ENCODE results near the gene ASPN.

Gene ASPN

GRCh38 chr9:92501671-92502393 lies 19.5 kb upstream of the ASPN start:
- 95% methylated on average over 5 of the region's 5 CpGs for WGBS

GRCh38 chr9:92500725-92501124 lies 18.4 kb upstream of the ASPN start:
- Histone ChIP-seq H2AFZ (ENCODE audit: low read depth, low read length) (no peak overlapping the region), H2BK15ac (ENCODE audit: low read depth, poor library complexity, severe bottlenecking) (no peak overlapping the region), H3K79me1 (replicated peaks; ENCODE audit: low read length, poor library complexity, severe bottlenecking) (no peaks in the 10 kb centered on the region), H4K8ac (ENCODE audit: low read length) (no peak overlapping the region), H2BK5ac (ENCODE audit: low read depth, low read length, poor library complexity, severe bottlenecking) (no peak overlapping the region), H3K4me2 (ENCODE audit: low read length, poor library complexity, severe bottlenecking) (no peak overlapping the region), H3K4me1 (ENCODE audit: control insufficient read depth, insufficient read depth, low read depth, low read length) (no peaks in the 10 kb centered on the region), H3K27ac (ENCODE audit: low read length, poor library complexity, severe bottlenecking) (no peak overlapping the region), H2BK12ac (ENCODE audit: low read length in 2 of 2) (no peak overlapping the region), H3K4me3 (ENCODE audit: insufficient read depth in 1 of 2, low read depth in 1 of 2, low read length in 2 of 2) (no peak overlapping the region), H3K9ac (ENCODE audit: low read length) (no peak overlapping the region), H3K36me3 (ENCODE audit: control insufficient read depth in 1 of 2, insufficient read depth in 2 of 2, low read depth in 1 of 2, low read length in 2 of 2) (no peaks in the 10 kb centered on the region), H2AK5ac (ENCODE audit: low read length, severe bottlenecking) (no peak overlapping the region), H2BK120ac (ENCODE audit: low read depth, low read length) (no peak overlapping the region), H4K91ac (ENCODE audit: low read length) (no peak overlapping the region), H3K23ac (ENCODE audit: low read length in 2 of 2) (no peak overlapping the region), H3K9me3 (ENCODE audit: control insufficient read depth, low read length) (no peaks in the 10 kb centered on the region), H3K27me3 (ENCODE audit: control insufficient read depth in 1 of 2, insufficient read depth in 1 of 2, low read length in 2 of 2) (no peaks in the 10 kb centered on the region), H3K4ac (ENCODE audit: low read depth in 1 of 2, low read length in 2 of 2) (no peak overlapping the region), H3K18ac (ENCODE audit: low read depth in 1 of 2, low read length in 2 of 2) (no peak overlapping the region), H3K14ac (ENCODE audit: low read length in 2 of 2) (no peak overlapping the region)
- no peak for DNase-seq
- WGBS: 94% methylated on average over 4 of the region's 5 CpGs

More at GRCh38 chr9:92501671-92502393, 19.5 kb upstream of the ASPN start:
- Histone ChIP-seq H2AK5ac (ENCODE audit: low read length, severe bottlenecking) (no peak overlapping the region), H3K14ac (ENCODE audit: low read length in 2 of 2) (no peak overlapping the region), H3K79me1 (replicated peaks; ENCODE audit: low read length, poor library complexity, severe bottlenecking) (no peaks in the 10 kb centered on the region), H4K91ac (ENCODE audit: low read length) (no peak overlapping the region), H3K27me3 (ENCODE audit: control insufficient read depth in 1 of 2, insufficient read depth in 1 of 2, low read length in 2 of 2) (no peaks in the 10 kb centered on the region), H3K9me3 (ENCODE audit: control insufficient read depth, low read length) (no peaks in the 10 kb centered on the region), H3K27ac (ENCODE audit: low read length, poor library complexity, severe bottlenecking) (no peak overlapping the region), H2BK15ac (ENCODE audit: low read depth, poor library complexity, severe bottlenecking) (no peak overlapping the region), H2AFZ (ENCODE audit: low read depth, low read length) (no peak overlapping the region), H3K4me1 (ENCODE audit: control insufficient read depth, insufficient read depth, low read depth, low read length) (peaks cover 1% of the 10 kb centered on the region), H4K8ac (ENCODE audit: low read length) (no peak overlapping the region), H3K23ac (ENCODE audit: low read length in 2 of 2) (no peak overlapping the region), H3K4ac (ENCODE audit: low read depth in 1 of 2, low read length in 2 of 2) (no peak overlapping the region), H2BK5ac (ENCODE audit: low read depth, low read length, poor library complexity, severe bottlenecking) (no peak overlapping the region), H2BK12ac (ENCODE audit: low read length in 2 of 2) (no peak overlapping the region), H2BK120ac (ENCODE audit: low read depth, low read length) (no peak overlapping the region), H3K9ac (ENCODE audit: low read length) (peak overlapping the region; percentile 28), H3K18ac (ENCODE audit: low read depth in 1 of 2, low read length in 2 of 2) (no peak overlapping the region), H3K36me3 (ENCODE audit: control insufficient read depth in 1 of 2, insufficient read depth in 2 of 2, low read depth in 1 of 2, low read length in 2 of 2) (no peaks in the 10 kb centered on the region), H3K4me2 (ENCODE audit: low read length, poor library complexity, severe bottlenecking) (no peak overlapping the region), H3K4me3 (ENCODE audit: insufficient read depth in 1 of 2, low read depth in 1 of 2, low read length in 2 of 2) (no peak overlapping the region)
- peak; percentile 27 for DNase-seq

- Histone ChIP-seq H3K4ac (ENCODE audit: low read depth in 1 of 2, low read length in 2 of 2) (no peak overlapping the region), H3K23ac (ENCODE audit: low read length in 2 of 2) (no peak overlapping the region), H3K4me1 (ENCODE audit: control insufficient read depth, insufficient read depth, low read depth, low read length) (no peaks in the 10 kb centered on the region), H2AK5ac (ENCODE audit: low read length, severe bottlenecking) (no peak overlapping the region), H3K9ac (ENCODE audit: low read length) (peak overlapping the region; percentile 33), H4K8ac (ENCODE audit: low read length) (no peak overlapping the region), H2BK120ac (ENCODE audit: low read depth, low read length) (no peak overlapping the region), H3K9me3 (ENCODE audit: control insufficient read depth, low read length) (no peaks in the 10 kb centered on the region), H2BK15ac (ENCODE audit: low read depth, poor library complexity, severe bottlenecking) (no peak overlapping the region), H4K91ac (ENCODE audit: low read length) (no peak overlapping the region), H3K79me1 (replicated peaks; ENCODE audit: low read length, poor library complexity, severe bottlenecking) (no peaks in the 10 kb centered on the region), H3K27me3 (ENCODE audit: control insufficient read depth in 1 of 2, insufficient read depth in 1 of 2, low read length in 2 of 2) (no peaks in the 10 kb centered on the region), H3K4me3 (ENCODE audit: insufficient read depth in 1 of 2, low read depth in 1 of 2, low read length in 2 of 2) (no peak overlapping the region), H3K4me2 (ENCODE audit: low read length, poor library complexity, severe bottlenecking) (no peak overlapping the region), H2AFZ (ENCODE audit: low read depth, low read length) (no peak overlapping the region), H3K18ac (ENCODE audit: low read depth in 1 of 2, low read length in 2 of 2) (no peak overlapping the region), H2BK5ac (ENCODE audit: low read depth, low read length, poor library complexity, severe bottlenecking) (no peak overlapping the region), H3K14ac (ENCODE audit: low read length in 2 of 2) (no peak overlapping the region), H3K36me3 (ENCODE audit: control insufficient read depth in 1 of 2, insufficient read depth in 2 of 2, low read depth in 1 of 2, low read length in 2 of 2) (no peaks in the 10 kb centered on the region), H2BK12ac (ENCODE audit: low read length in 2 of 2) (no peak overlapping the region), H3K27ac (ENCODE audit: low read length, poor library complexity, severe bottlenecking) (no peak overlapping the region)
- no CpG with 5 or more reads among the region's 2 CpGs for WGBS
- no peak for DNase-seq
Observed at GRCh38 chr9:92499701-92500100, 17.4 kb upstream of the ASPN start.

- Histone ChIP-seq H2BK120ac (ENCODE audit: low read depth, low read length) (no peak overlapping the region), H3K9me3 (ENCODE audit: control insufficient read depth, low read length) (no peaks in the 10 kb centered on the region), H3K79me1 (replicated peaks; ENCODE audit: low read length, poor library complexity, severe bottlenecking) (no peaks in the 10 kb centered on the region), H2BK12ac (ENCODE audit: low read length in 2 of 2) (no peak overlapping the region), H3K14ac (ENCODE audit: low read length in 2 of 2) (no peak overlapping the region), H2AK5ac (ENCODE audit: low read length, severe bottlenecking) (no peak overlapping the region), H3K27ac (ENCODE audit: low read length, poor library complexity, severe bottlenecking) (no peak overlapping the region), H3K18ac (ENCODE audit: low read depth in 1 of 2, low read length in 2 of 2) (no peak overlapping the region), H3K36me3 (ENCODE audit: control insufficient read depth in 1 of 2, insufficient read depth in 2 of 2, low read depth in 1 of 2, low read length in 2 of 2) (no peaks in the 10 kb centered on the region), H3K9ac (ENCODE audit: low read length) (peak overlapping the region; percentile 65), H3K4ac (ENCODE audit: low read depth in 1 of 2, low read length in 2 of 2) (no peak overlapping the region), H2AFZ (ENCODE audit: low read depth, low read length) (no peak overlapping the region), H2BK5ac (ENCODE audit: low read depth, low read length, poor library complexity, severe bottlenecking) (no peak overlapping the region), H3K4me1 (ENCODE audit: control insufficient read depth, insufficient read depth, low read depth, low read length) (no peaks in the 10 kb centered on the region), H3K4me2 (ENCODE audit: low read length, poor library complexity, severe bottlenecking) (no peak overlapping the region), H3K27me3 (ENCODE audit: control insufficient read depth in 1 of 2, insufficient read depth in 1 of 2, low read length in 2 of 2) (no peaks in the 10 kb centered on the region), H3K4me3 (ENCODE audit: insufficient read depth in 1 of 2, low read depth in 1 of 2, low read length in 2 of 2) (no peak overlapping the region), H3K23ac (ENCODE audit: low read length in 2 of 2) (no peak overlapping the region), H2BK15ac (ENCODE audit: low read depth, poor library complexity, severe bottlenecking) (no peak overlapping the region), H4K91ac (ENCODE audit: low read length) (no peak overlapping the region), H4K8ac (ENCODE audit: low read length) (no peak overlapping the region)
- peak; percentile 17 for DNase-seq
- 91% methylated on average over 4 of the region's 5 CpGs for WGBS
Observed at GRCh38 chr9:92496396-92497176, 14.3 kb upstream of the ASPN start.

All from mesenchymal stem cell (in vitro differentiated cells and primary cell).